B cell (primary cell): ENCODE data around the gene ADAMTS16. TPM values are rescaled to one million over a fixed set of nuclear protein-coding genes. Genes with fewer than 3 reads are reported as not detected.

ENCODE experiments used
- ATAC-seq: fragments of 200-7000 bp; cut with Tn5 transposase; one replicate; pipeline ENCODE4 v1.10.0; 2021; ENCODE audit warnings: low read depth, mild to moderate bottlenecking, moderate number of reproducible peaks, moderate library complexity
- CTCF ChIA-PET: fragments of 350-600 bp; sonication (Branson Sonifier 250); formaldehyde crosslinking; loops from one replicate; lab custom pipeline; 2021; ENCODE audit warnings: antibody characterized with exemption, inconsistent platforms; lab: Charles Lee
- POLR2A ChIA-PET: fragments of 350-600 bp; sonication (Branson Sonifier 250); formaldehyde crosslinking; loops from one replicate; lab custom pipeline; 2021; ENCODE audit warnings: antibody characterized with exemption; lab: Charles Lee
- DNase-seq: peaks from one replicate; pipeline ENCODE4 v3.0.0; 2013
- H2AFZ ChIP-seq: 2 replicates; pipeline ENCODE4 v1.6.1; 2012; ENCODE audit warnings: mild to moderate bottlenecking, low read depth, low read length; ENCODE audit not compliant: insufficient read depth, poor library complexity, severe bottlenecking
- H3K27ac ChIP-seq, 2 donors: 1 replicate in 1 of 2; 2 replicates in 1 of 2; pipeline ENCODE4 v1.5.1; 2012 to 2013; ENCODE audit warnings: low read length in 2 of 2, mild to moderate bottlenecking in 2 of 2, moderate library complexity in 1 of 2
- H3K27me3 ChIP-seq, 4 experiments: fragments of 200-600 bp in 1 of 4; sonication (generic) in 1 of 4; replicated peaks in 1 of 4; 1 replicate in 2 of 4; 2 replicates in 2 of 4; pipeline versions ENCODE4 v1.6.1 to v1.7.0; 2013 to 2016; ENCODE audit warnings: low read length in 3 of 4, mild to moderate bottlenecking in 2 of 4, mixed read lengths in 1 of 4, moderate library complexity in 1 of 4; ENCODE audit not compliant: insufficient read depth in 4 of 4, control insufficient read depth in 3 of 4; ENCODE audit errors: control extremely low read depth in 1 of 4
- H3K36me3 ChIP-seq, 2 experiments: replicated peaks in 1 of 2; 1 replicate in 1 of 2; 2 replicates in 1 of 2; pipeline versions ENCODE4 v1.6.1 to v1.7.1; 2013; ENCODE audit warnings: low read length in 1 of 2; ENCODE audit not compliant: insufficient read depth in 2 of 2, control insufficient read depth in 1 of 2; ENCODE audit errors: control extremely low read depth in 1 of 2, extremely low read depth in 1 of 2
- H3K4me1 ChIP-seq, 2 donors: fragments of 200-600 bp in 1 of 2; sonication (generic) in 1 of 2; 1 replicate in 1 of 2; 2 replicates in 1 of 2; pipeline versions ENCODE4 v1.5.1 to v1.6.1; 2013 to 2017; ENCODE audit warnings: low read length in 2 of 2; ENCODE audit not compliant: control insufficient read depth in 2 of 2, insufficient read depth in 2 of 2
- H3K4me2 ChIP-seq: replicated peaks from 2 replicates; pipeline ENCODE3; 2012; ENCODE audit warnings: mild to moderate bottlenecking, low read depth, low read length; ENCODE audit not compliant: poor library complexity, severe bottlenecking
- H3K4me3 ChIP-seq, 5 experiments: fragments of 200-600 bp in 1 of 5; sonication (generic) in 1 of 5; 1 replicate in 3 of 5; 2 replicates in 2 of 5; pipeline versions ENCODE4 v1.5.1 to v1.7.0; 2011 to 2016; ENCODE audit warnings: low read length in 4 of 5, mild to moderate bottlenecking in 4 of 5, low read depth in 2 of 5, control low read depth in 1 of 5, moderate library complexity in 1 of 5; ENCODE audit not compliant: insufficient read depth in 1 of 5; ENCODE audit errors: control extremely low read depth in 1 of 5, extremely low read depth in 1 of 5
- H3K79me2 ChIP-seq: fragments of 200-600 bp; sonication (generic); one replicate; pipeline ENCODE4 v1.6.0; 2016; ENCODE audit warnings: low read length; ENCODE audit not compliant: control insufficient read depth, insufficient read depth
- H3K9ac ChIP-seq: fragments of 200-600 bp; sonication (generic); 2 replicates; pipeline ENCODE4 v1.6.1; 2017; ENCODE audit warnings: mild to moderate bottlenecking, low read length, moderate library complexity
- H3K9me3 ChIP-seq, 3 donors: one replicate each; pipeline versions ENCODE4 v1.6.1 to v1.7.1; 2013; ENCODE audit warnings: low read length in 2 of 3; ENCODE audit not compliant: control insufficient read depth in 2 of 3, insufficient read depth in 1 of 3; ENCODE audit errors: control extremely low read depth in 1 of 3
- H4K20me1 ChIP-seq: 2 replicates; pipeline ENCODE4 v1.6.0; 2012; ENCODE audit warnings: mild to moderate bottlenecking, low read length; ENCODE audit not compliant: insufficient read depth, control insufficient read depth, poor library complexity, severe bottlenecking
- H3K27ac Mint-ChIP-seq: one replicate; pipeline ENCODE4 v1.8.0; 2021; ENCODE audit warnings: mixed read lengths
- H3K27me3 Mint-ChIP-seq: one replicate; pipeline ENCODE4 v1.8.0; 2021; ENCODE audit warnings: mixed read lengths
- H3K4me1 Mint-ChIP-seq: one replicate; pipeline ENCODE4 v1.8.0; 2021; ENCODE audit warnings: mixed read lengths
- H3K4me3 Mint-ChIP-seq: one replicate; pipeline ENCODE4 v1.8.0; 2021; ENCODE audit warnings: mixed read lengths
- H3K9me3 Mint-ChIP-seq: one replicate; pipeline ENCODE4 v1.8.0; 2022; ENCODE audit warnings: mixed read lengths; ENCODE audit not compliant: insufficient read depth
- EZH2 ChIP-seq: IDR thresholded peaks from 2 replicates; pipeline ENCODE4 v1.6.1; 2012; ENCODE audit warnings: borderline replicate concordance, low read depth, mild to moderate bottlenecking, moderate library complexity, low read length; ENCODE audit not compliant: insufficient read depth, poor library complexity, severe bottlenecking
- WGBS: methylation state at CpG from one replicate; pipeline ENCODE4 v1.1.5; 2013; ENCODE audit warnings: missing lambda C conversion rate; ENCODE audit not compliant: insufficient coverage; 5-methylcytosine and 5-hydroxymethylcytosine counted together
- intact Hi-C: fragments of 100-400 bp; cut with micrococcal nuclease; formaldehyde crosslinking; loops from one replicate; pipeline ENCODE4 v1.10.0; 2022
- polyA plus RNA-seq: library from polyadenylated mRNA; depleted of rRNA; stranded (reverse); fragments of >200 nt; gene quantifications from 2 replicates; pipeline ENCODE4 v1.2.3, GENCODE V29; 2012
- total RNA-seq, 2 donors: library from RNA; stranded (reverse); fragments of 120-200 nt in 1 of 2; gene quantifications; 1 replicate in 1 of 2; 2 replicates in 1 of 2; pipeline versions ENCODE4 v1.2.3 to v1.2.4, GENCODE V29; 2013 to 2022
- TF ChIP-seq, protein P1 (sequence below): fragments of 200-600 bp; IDR thresholded peaks from one replicate; pipeline ENCODE4 v1.8.0; 2022; ENCODE audit warnings: antibody characterized with exemption, mild to moderate bottlenecking

Gene ADAMTS16
- total and polyA plus RNA-seq, 2 donors (not counting 1 experiment from before 2014, with no cell fraction given): not detected

DNA sequence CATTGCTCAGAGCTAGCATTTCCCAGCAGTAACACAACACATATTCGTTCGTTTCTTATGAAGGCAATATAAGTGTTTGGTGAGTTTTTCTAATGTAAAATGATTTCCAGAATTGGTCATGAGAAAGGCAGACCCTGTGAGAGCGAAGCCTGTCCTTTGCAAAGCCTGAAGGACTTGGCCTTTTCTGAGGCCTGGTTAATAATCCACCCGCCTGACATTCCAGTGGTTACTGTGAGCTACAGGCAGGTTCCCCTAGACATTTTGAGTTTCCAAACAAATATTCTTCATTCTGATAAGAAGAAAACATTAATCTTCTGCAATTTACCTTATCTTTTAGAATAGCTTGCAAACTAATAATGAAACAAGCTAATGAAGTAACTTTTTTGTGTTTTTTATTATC, 38.0 kb downstream of the ADAMTS16 start:
- H3K4me2 ChIP-seq: no peak overlapping the region
- no peaks in the 10 kb centered on the region for H3K4me1 ChIP-seq
- H4K20me1 ChIP-seq: no peaks in the 10 kb centered on the region
- H3K4me3 ChIP-seq: no peak overlapping the region
- H3K4me3 Mint-ChIP-seq: no peak overlapping the region
- H3K79me2 ChIP-seq: no peaks in the 10 kb centered on the region
- no peak overlapping the region for H3K27ac Mint-ChIP-seq
- WGBS: 93% methylated on average over 2 of the region's 4 CpGs
- no peaks in the 10 kb centered on the region for H3K4me1 Mint-ChIP-seq
- H3K9me3 Mint-ChIP-seq: no peaks in the 10 kb centered on the region
- H3K9me3 ChIP-seq: peaks cover 0 to 3% (median 0%) of the 10 kb centered on the region in 3 donors
- H3K36me3 ChIP-seq: no peaks in the 10 kb centered on the region
- ATAC-seq (no peak), DNase-seq (no peak)
- TF ChIP-seq EZH2: no peak
- TF ChIP-seq, protein P1, sequence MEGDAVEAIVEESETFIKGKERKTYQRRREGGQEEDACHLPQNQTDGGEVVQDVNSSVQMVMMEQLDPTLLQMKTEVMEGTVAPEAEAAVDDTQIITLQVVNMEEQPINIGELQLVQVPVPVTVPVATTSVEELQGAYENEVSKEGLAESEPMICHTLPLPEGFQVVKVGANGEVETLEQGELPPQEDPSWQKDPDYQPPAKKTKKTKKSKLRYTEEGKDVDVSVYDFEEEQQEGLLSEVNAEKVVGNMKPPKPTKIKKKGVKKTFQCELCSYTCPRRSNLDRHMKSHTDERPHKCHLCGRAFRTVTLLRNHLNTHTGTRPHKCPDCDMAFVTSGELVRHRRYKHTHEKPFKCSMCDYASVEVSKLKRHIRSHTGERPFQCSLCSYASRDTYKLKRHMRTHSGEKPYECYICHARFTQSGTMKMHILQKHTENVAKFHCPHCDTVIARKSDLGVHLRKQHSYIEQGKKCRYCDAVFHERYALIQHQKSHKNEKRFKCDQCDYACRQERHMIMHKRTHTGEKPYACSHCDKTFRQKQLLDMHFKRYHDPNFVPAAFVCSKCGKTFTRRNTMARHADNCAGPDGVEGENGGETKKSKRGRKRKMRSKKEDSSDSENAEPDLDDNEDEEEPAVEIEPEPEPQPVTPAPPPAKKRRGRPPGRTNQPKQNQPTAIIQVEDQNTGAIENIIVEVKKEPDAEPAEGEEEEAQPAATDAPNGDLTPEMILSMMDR: no peak
- no peak overlapping the region for H2AFZ ChIP-seq
- H3K27ac ChIP-seq: no peak overlapping the region
- H3K27me3 Mint-ChIP-seq: peaks cover 6% of the 10 kb centered on the region
- peaks cover 0 to 3% (median 0%) of the 10 kb centered on the region in 4 experiments for H3K27me3 ChIP-seq
- no peak overlapping the region for H3K9ac ChIP-seq
- POLR2A ChIA-PET: no interaction called here
- CTCF ChIA-PET: no interaction called here
- intact Hi-C loops: no loop called here

DNA sequence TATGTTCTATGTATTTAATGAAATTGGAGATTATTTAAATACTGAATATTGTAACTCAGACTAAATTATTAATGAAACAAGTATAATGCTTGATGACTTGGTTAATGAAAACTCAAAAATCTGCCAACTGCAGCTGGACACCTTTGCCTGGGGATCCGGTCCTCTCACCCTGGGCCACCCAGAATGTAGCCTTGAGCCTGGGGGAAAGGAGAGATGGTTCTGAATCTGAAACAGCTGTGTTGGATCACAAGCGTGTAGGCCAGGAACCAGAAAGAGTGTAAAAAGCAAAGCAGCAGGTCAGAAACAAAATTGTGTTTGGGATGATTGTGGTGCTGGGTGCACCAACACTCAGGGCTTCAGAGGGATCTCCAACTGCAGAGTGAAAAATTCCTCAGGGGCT, 38.5 kb downstream of the ADAMTS16 start:
- Mint-ChIP-seq H3K27me3 (peaks cover 6% of the 10 kb centered on the region), H3K9me3 (no peaks in the 10 kb centered on the region), H3K4me3 (no peak overlapping the region), H3K27ac (no peak overlapping the region), H3K4me1 (no peaks in the 10 kb centered on the region)
- no peak overlapping the region for H2AFZ ChIP-seq
- no peak for TF ChIP-seq EZH2
- TF ChIP-seq, protein P1: no peak
- H3K4me2 ChIP-seq: no peak overlapping the region
- H3K27me3 ChIP-seq: peaks cover 0 to 3% (median 0%) of the 10 kb centered on the region in 4 experiments
- no peaks in the 10 kb centered on the region for H3K4me1 ChIP-seq
- intact Hi-C loops: no loop called here
- no peak overlapping the region for H3K9ac ChIP-seq
- CTCF ChIA-PET: no interaction called here
- peaks cover 0 to 3% (median 0%) of the 10 kb centered on the region in 3 donors for H3K9me3 ChIP-seq
- DNase-seq (no peak), ATAC-seq (no peak)
- H3K27ac ChIP-seq: no peak overlapping the region
- POLR2A ChIA-PET: no interaction called here
- no peaks in the 10 kb centered on the region for H4K20me1 ChIP-seq
- WGBS: 50% methylated on average over 2 of the region's 2 CpGs
- no peaks in the 10 kb centered on the region for H3K36me3 ChIP-seq
- H3K79me2 ChIP-seq: no peaks in the 10 kb centered on the region
- no peak overlapping the region for H3K4me3 ChIP-seq
